ENCODE results near the gene PLCB1.

The PLCB1 gene

GRCh38 chr20:8583012-8583565 is 451.0 kb downstream of the PLCB1 start:
- Histone ChIP-seq H3K4me2 (ENCODE audit: low read length) (no peak overlapping the region), H3K4me1 (ENCODE audit: control insufficient read depth, low read length) (no peaks in the 10 kb centered on the region)

GRCh38 chr20:8583566-8584043 is 451.5 kb downstream of the PLCB1 start:
- Histone ChIP-seq H3K4me2 (ENCODE audit: low read length) (no peak overlapping the region), H3K4me3 (ENCODE audit: low read length) (no peak overlapping the region), H3K9me3 (ENCODE audit: control insufficient read depth, insufficient read depth, low read length) (no peaks in the 10 kb centered on the region), H3K27me3 (ENCODE audit: control insufficient read depth, low read length) (no peaks in the 10 kb centered on the region), H3F3A (ENCODE audit: control insufficient read depth, insufficient read depth) (no peaks in the 10 kb centered on the region), H4K20me1 (ENCODE audit: control insufficient read depth, insufficient read depth, low read depth, low read length) (no peaks in the 10 kb centered on the region), H3K79me2 (ENCODE audit: control insufficient read depth, low read length) (no peaks in the 10 kb centered on the region), H3K27ac (ENCODE audit: low read depth, low read length) (no peak overlapping the region), H3K36me3 (ENCODE audit: control insufficient read depth, low read length) (no peaks in the 10 kb centered on the region), H3K9me2 (replicated peaks; ENCODE audit: control insufficient read depth, low read length) (no peaks in the 10 kb centered on the region), H3K4me1 (ENCODE audit: control insufficient read depth, low read length) (no peaks in the 10 kb centered on the region)
- TF ChIP-seq CTCF (IDR thresholded peaks at IDR 0.05; ENCODE audit: low read depth, low read length, poor library complexity, severe bottlenecking) = no peak
- no peak for TF ChIP-seq EZH2phosphoT487 (IDR thresholded peaks at IDR 0.05; ENCODE audit: borderline replicate concordance, low read length)

More at GRCh38 chr20:8583012-8583565, 451.0 kb downstream of the PLCB1 start:
- Histone ChIP-seq H3K27ac (ENCODE audit: low read depth, low read length) (no peak overlapping the region), H4K20me1 (ENCODE audit: control insufficient read depth, insufficient read depth, low read depth, low read length) (no peaks in the 10 kb centered on the region), H3F3A (ENCODE audit: control insufficient read depth, insufficient read depth) (no peaks in the 10 kb centered on the region), H3K27me3 (ENCODE audit: control insufficient read depth, low read length) (no peaks in the 10 kb centered on the region), H3K4me3 (ENCODE audit: low read length) (no peak overlapping the region), H3K9me2 (replicated peaks; ENCODE audit: control insufficient read depth, low read length) (no peaks in the 10 kb centered on the region), H3K36me3 (ENCODE audit: control insufficient read depth, low read length) (no peaks in the 10 kb centered on the region), H3K79me2 (ENCODE audit: control insufficient read depth, low read length) (no peaks in the 10 kb centered on the region), H3K9me3 (ENCODE audit: control insufficient read depth, insufficient read depth, low read length) (no peaks in the 10 kb centered on the region)
- no peak for TF ChIP-seq EZH2phosphoT487 (IDR thresholded peaks at IDR 0.05; ENCODE audit: borderline replicate concordance, low read length)
- TF ChIP-seq CTCF (IDR thresholded peaks at IDR 0.05; ENCODE audit: low read depth, low read length, poor library complexity, severe bottlenecking) = no peak

- Histone ChIP-seq H3K79me2 (ENCODE audit: control insufficient read depth, low read length) (no peaks in the 10 kb centered on the region), H3K27ac (ENCODE audit: low read depth, low read length) (no peak overlapping the region), H3K4me1 (ENCODE audit: control insufficient read depth, low read length) (no peaks in the 10 kb centered on the region), H4K20me1 (ENCODE audit: control insufficient read depth, insufficient read depth, low read depth, low read length) (no peaks in the 10 kb centered on the region), H3K9me2 (replicated peaks; ENCODE audit: control insufficient read depth, low read length) (no peaks in the 10 kb centered on the region), H3K4me3 (ENCODE audit: low read length) (no peak overlapping the region), H3K9me3 (ENCODE audit: control insufficient read depth, insufficient read depth, low read length) (no peaks in the 10 kb centered on the region), H3K4me2 (ENCODE audit: low read length) (no peak overlapping the region), H3K36me3 (ENCODE audit: control insufficient read depth, low read length) (no peaks in the 10 kb centered on the region), H3F3A (ENCODE audit: control insufficient read depth, insufficient read depth) (no peaks in the 10 kb centered on the region), H3K27me3 (ENCODE audit: control insufficient read depth, low read length) (no peaks in the 10 kb centered on the region)
- TF ChIP-seq CTCF (IDR thresholded peaks at IDR 0.05; ENCODE audit: low read depth, low read length, poor library complexity, severe bottlenecking) (no peak), EZH2phosphoT487 (IDR thresholded peaks at IDR 0.05; ENCODE audit: borderline replicate concordance, low read length) (no peak)
These were observed 455.2 kb downstream of the PLCB1 start for GRCh38 chr20:8587251-8587650.
